GM23338 (cell line): ENCODE results near the gene PARD3. TPM values are rescaled to one million over a fixed set of nuclear protein-coding genes. Genes with fewer than 3 reads are reported as not detected.

ENCODE experiments used
- ATAC-seq: fragments of 200-7000 bp; cut with Tn5 transposase; 3 replicates; pipeline ENCODE4 v1.9.1; 2020
- DNase-seq: peaks from one replicate; pipeline ENCODE4 v3.0.0-alpha.2; 2015; ENCODE audit warnings: low spot score
- H2AFZ ChIP-seq: fragments of 200-600 bp; sonication (generic); 2 replicates; pipeline ENCODE4 v1.8.0; 2016; ENCODE audit warnings: antibody characterized with exemption, mild to moderate bottlenecking, moderate library complexity
- H3F3A ChIP-seq: fragments of 200-600 bp; sonication (generic); replicated peaks from 2 replicates; pipeline ENCODE4 v1.8.0; 2017; ENCODE audit warnings: antibody characterized with exemption, mixed run types, low read depth
- H3K27ac ChIP-seq: fragments of 200-600 bp; sonication (generic); 2 replicates; pipeline ENCODE4 v1.6.1; 2016; ENCODE audit warnings: low read depth
- H3K27me3 ChIP-seq: fragments of 200-600 bp; sonication (generic); 2 replicates; pipeline ENCODE4 v1.8.0; 2016; ENCODE audit warnings: mild to moderate bottlenecking, mixed run types, moderate library complexity; ENCODE audit not compliant: insufficient read depth
- H3K36me3 ChIP-seq: fragments of 200-600 bp; sonication (generic); 2 replicates; pipeline ENCODE4 v1.8.0; 2016; ENCODE audit warnings: mild to moderate bottlenecking; ENCODE audit not compliant: insufficient read depth
- H3K4me1 ChIP-seq: fragments of 200-600 bp; sonication (generic); 2 replicates; pipeline ENCODE4 v1.8.0; 2016; ENCODE audit warnings: mild to moderate bottlenecking, moderate library complexity; ENCODE audit not compliant: insufficient read depth
- H3K4me2 ChIP-seq: fragments of 200-600 bp; sonication (generic); 2 replicates; pipeline ENCODE4 v1.7.1; 2017; ENCODE audit warnings: mixed run types
- H3K4me3 ChIP-seq: fragments of 200-600 bp; sonication (generic); 2 replicates; pipeline ENCODE4 v1.6.1; 2016; ENCODE audit warnings: mixed run types
- H3K79me2 ChIP-seq: fragments of 200-600 bp; sonication (generic); replicated peaks from 2 replicates; pipeline ENCODE4 v1.8.0; 2017; ENCODE audit warnings: mild to moderate bottlenecking; ENCODE audit not compliant: insufficient read depth
- H3K9me2 ChIP-seq: fragments of 200-600 bp; sonication (generic); 2 replicates; pipeline ENCODE4 v1.8.0; 2017; ENCODE audit not compliant: insufficient read depth
- H4K20me1 ChIP-seq: fragments of 200-600 bp; sonication (generic); replicated peaks from 2 replicates; pipeline ENCODE4 v1.8.0; 2017; ENCODE audit warnings: mild to moderate bottlenecking; ENCODE audit not compliant: insufficient read depth
- H3K27ac Mint-ChIP-seq: 2 replicates; pipeline ENCODE4 v1.8.0; 2020; ENCODE audit warnings: inconsistent platforms, mild to moderate bottlenecking, moderate library complexity, mixed read lengths
- H3K27me3 Mint-ChIP-seq: 3 replicates; pipeline ENCODE4 v1.8.0; 2022; ENCODE audit warnings: low read depth, mild to moderate bottlenecking, moderate library complexity, mixed read lengths, inconsistent platforms; ENCODE audit not compliant: insufficient read depth, poor library complexity
- H3K36me3 Mint-ChIP-seq: 3 replicates; pipeline ENCODE4 v1.8.0; 2021; ENCODE audit warnings: low read depth, mild to moderate bottlenecking, inconsistent platforms, moderate library complexity, mixed read lengths
- H3K4me1 Mint-ChIP-seq: 3 replicates; pipeline ENCODE4 v1.8.0; 2020; ENCODE audit warnings: mild to moderate bottlenecking, inconsistent platforms, mixed read lengths
- H3K4me3 Mint-ChIP-seq: 3 replicates; pipeline ENCODE4 v1.8.0; 2021; ENCODE audit warnings: moderate library complexity, mild to moderate bottlenecking, inconsistent platforms, mixed read lengths
- H3K9me3 Mint-ChIP-seq: 3 replicates; pipeline ENCODE4 v1.8.0; 2020; ENCODE audit warnings: moderate library complexity, mild to moderate bottlenecking, inconsistent platforms, mixed read lengths
- CREB1 ChIP-seq: fragments of 250-450 bp; sonication (Bioruptor Pico); IDR thresholded peaks from 2 replicates; pipeline ENCODE4 v1.5.0; 2020; ENCODE audit warnings: low read depth, mild to moderate bottlenecking, moderate library complexity
- EZH2 ChIP-seq: fragments of 200-600 bp; sonication (generic); IDR thresholded peaks from one replicate; pipeline ENCODE4 v1.8.0; 2017; ENCODE audit warnings: antibody characterized with exemption, mild to moderate bottlenecking, low read depth; ENCODE audit not compliant: unreplicated experiment
- EZH2phosphoT487 ChIP-seq: fragments of 200-600 bp; sonication (generic); IDR thresholded peaks from one replicate; pipeline ENCODE4 v1.8.1; 2018; ENCODE audit warnings: antibody characterized with exemption; ENCODE audit not compliant: unreplicated experiment
- JUNB ChIP-seq: IDR thresholded peaks from one replicate; pipeline ENCODE4 v1.6.1; 2016; ENCODE audit warnings: antibody characterized with exemption; ENCODE audit not compliant: unreplicated experiment
- NANOG ChIP-seq: IDR thresholded peaks from 2 replicates; pipeline ENCODE4 v1.6.1; 2016; ENCODE audit warnings: antibody characterized with exemption, borderline replicate concordance
- POLR2AphosphoS5 ChIP-seq: IDR thresholded peaks from 2 replicates; pipeline ENCODE4 v1.6.1; 2016; ENCODE audit warnings: antibody characterized with exemption, low read depth
- STAT1 ChIP-seq: IDR thresholded peaks from one replicate; pipeline ENCODE4 v1.6.1; 2016; ENCODE audit warnings: antibody characterized with exemption; ENCODE audit not compliant: unreplicated experiment
- ZNF114 ChIP-seq: fragments of 250-450 bp; sonication (Bioruptor Pico); IDR thresholded peaks from 2 replicates; pipeline ENCODE4 v1.5.0; 2020; ENCODE audit warnings: mild to moderate bottlenecking, moderate library complexity
- ZNF331 ChIP-seq: fragments of 250-450 bp; sonication (Bioruptor Pico); IDR thresholded peaks from 2 replicates; pipeline ENCODE4 v1.5.0; 2020; ENCODE audit warnings: low read depth, mild to moderate bottlenecking, moderate library complexity
- polyA plus RNA-seq: library from polyadenylated mRNA; unstranded; fragments of >200 nt; fragmentation: Nextera tagmentation; extraction: Ambion mirVana; gene quantifications from 2 replicates; pipeline ENCODE4 v1.2.1, GENCODE V29; 2016
- total RNA-seq: library from RNA; depleted of rRNA; stranded (reverse); fragments of >200 nt; shearing (Covaris generic); gene quantifications from 2 replicates; pipeline ENCODE4 v1.2.3, GENCODE V29; 2014
- TF ChIP-seq, protein P1 (sequence below): fragments of 250-450 bp; sonication (Bioruptor Pico); IDR thresholded peaks from 2 replicates; pipeline ENCODE4 v1.5.0; 2020; ENCODE audit warnings: mild to moderate bottlenecking, moderate library complexity
- TF ChIP-seq, protein P2 (sequence below), 2 experiments: fragments of 200-600 bp in 1 of 2; sonication (generic) in 1 of 2; conservative IDR thresholded peaks; 2 replicates each; pipeline versions ENCODE4 v1.5.1 to v1.6.1; 2016 to 2017; ENCODE audit warnings: antibody characterized with exemption in 2 of 2, low read depth in 2 of 2, mild to moderate bottlenecking in 2 of 2, moderate library complexity in 1 of 2
- TF ChIP-seq, protein P3 (sequence below): IDR thresholded peaks from one replicate; pipeline ENCODE4 v1.6.1; 2018; ENCODE audit warnings: antibody characterized with exemption; ENCODE audit not compliant: unreplicated experiment
- TF ChIP-seq, protein P4 (sequence below): IDR thresholded peaks from 2 replicates; pipeline ENCODE4 v1.6.1; 2016; ENCODE audit warnings: antibody characterized with exemption

PARD3 gene
- total and polyA plus RNA-seq, 2 experiments from 2014 or later, result 30.2 to 51.4 TPM

DNA sequence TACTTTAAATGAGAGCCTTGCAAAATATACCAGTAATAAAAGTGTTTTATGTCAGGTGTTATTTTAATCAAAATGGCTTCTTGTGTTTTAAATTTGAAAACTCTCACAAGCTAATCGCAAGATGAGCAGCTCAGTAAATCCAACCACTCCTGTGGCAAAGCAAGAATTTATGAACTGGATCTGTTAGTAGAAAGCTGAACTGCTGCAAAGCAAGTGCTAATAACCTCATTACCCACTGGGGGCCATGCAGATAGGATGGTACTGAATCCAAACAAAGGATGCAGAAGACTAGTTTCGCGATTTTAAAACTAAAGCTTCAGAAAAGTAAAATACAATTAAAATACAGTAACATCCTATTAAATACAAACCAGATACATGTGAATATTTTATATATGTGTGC lies 468.0 kb downstream of the PARD3 start:
- Histone ChIP-seq H2AFZ (no peak overlapping the region), H4K20me1 (no peaks in the 10 kb centered on the region), H3K79me2 (no peaks in the 10 kb centered on the region), H3K4me1 (peaks cover 15% of the 10 kb centered on the region; the same call in 1 of the 2 replicates), H3K4me2 (no peak overlapping the region), H3K36me3 (no peaks in the 10 kb centered on the region), H3K4me3 (no peak overlapping the region), H3K27me3 (no peaks in the 10 kb centered on the region), H3K27ac (no peak overlapping the region), H3F3A (no peaks in the 10 kb centered on the region), H3K9me2 (no peaks in the 10 kb centered on the region)
- ATAC-seq (no peak), DNase-seq (no peak)
- no peaks in the 10 kb centered on the region for H3K27me3 Mint-ChIP-seq
- no peak for TF ChIP-seq POLR2AphosphoS5
- TF ChIP-seq CREB1, result no peak
- TF ChIP-seq EZH2phosphoT487, result no peak
- TF ChIP-seq, protein P1, sequence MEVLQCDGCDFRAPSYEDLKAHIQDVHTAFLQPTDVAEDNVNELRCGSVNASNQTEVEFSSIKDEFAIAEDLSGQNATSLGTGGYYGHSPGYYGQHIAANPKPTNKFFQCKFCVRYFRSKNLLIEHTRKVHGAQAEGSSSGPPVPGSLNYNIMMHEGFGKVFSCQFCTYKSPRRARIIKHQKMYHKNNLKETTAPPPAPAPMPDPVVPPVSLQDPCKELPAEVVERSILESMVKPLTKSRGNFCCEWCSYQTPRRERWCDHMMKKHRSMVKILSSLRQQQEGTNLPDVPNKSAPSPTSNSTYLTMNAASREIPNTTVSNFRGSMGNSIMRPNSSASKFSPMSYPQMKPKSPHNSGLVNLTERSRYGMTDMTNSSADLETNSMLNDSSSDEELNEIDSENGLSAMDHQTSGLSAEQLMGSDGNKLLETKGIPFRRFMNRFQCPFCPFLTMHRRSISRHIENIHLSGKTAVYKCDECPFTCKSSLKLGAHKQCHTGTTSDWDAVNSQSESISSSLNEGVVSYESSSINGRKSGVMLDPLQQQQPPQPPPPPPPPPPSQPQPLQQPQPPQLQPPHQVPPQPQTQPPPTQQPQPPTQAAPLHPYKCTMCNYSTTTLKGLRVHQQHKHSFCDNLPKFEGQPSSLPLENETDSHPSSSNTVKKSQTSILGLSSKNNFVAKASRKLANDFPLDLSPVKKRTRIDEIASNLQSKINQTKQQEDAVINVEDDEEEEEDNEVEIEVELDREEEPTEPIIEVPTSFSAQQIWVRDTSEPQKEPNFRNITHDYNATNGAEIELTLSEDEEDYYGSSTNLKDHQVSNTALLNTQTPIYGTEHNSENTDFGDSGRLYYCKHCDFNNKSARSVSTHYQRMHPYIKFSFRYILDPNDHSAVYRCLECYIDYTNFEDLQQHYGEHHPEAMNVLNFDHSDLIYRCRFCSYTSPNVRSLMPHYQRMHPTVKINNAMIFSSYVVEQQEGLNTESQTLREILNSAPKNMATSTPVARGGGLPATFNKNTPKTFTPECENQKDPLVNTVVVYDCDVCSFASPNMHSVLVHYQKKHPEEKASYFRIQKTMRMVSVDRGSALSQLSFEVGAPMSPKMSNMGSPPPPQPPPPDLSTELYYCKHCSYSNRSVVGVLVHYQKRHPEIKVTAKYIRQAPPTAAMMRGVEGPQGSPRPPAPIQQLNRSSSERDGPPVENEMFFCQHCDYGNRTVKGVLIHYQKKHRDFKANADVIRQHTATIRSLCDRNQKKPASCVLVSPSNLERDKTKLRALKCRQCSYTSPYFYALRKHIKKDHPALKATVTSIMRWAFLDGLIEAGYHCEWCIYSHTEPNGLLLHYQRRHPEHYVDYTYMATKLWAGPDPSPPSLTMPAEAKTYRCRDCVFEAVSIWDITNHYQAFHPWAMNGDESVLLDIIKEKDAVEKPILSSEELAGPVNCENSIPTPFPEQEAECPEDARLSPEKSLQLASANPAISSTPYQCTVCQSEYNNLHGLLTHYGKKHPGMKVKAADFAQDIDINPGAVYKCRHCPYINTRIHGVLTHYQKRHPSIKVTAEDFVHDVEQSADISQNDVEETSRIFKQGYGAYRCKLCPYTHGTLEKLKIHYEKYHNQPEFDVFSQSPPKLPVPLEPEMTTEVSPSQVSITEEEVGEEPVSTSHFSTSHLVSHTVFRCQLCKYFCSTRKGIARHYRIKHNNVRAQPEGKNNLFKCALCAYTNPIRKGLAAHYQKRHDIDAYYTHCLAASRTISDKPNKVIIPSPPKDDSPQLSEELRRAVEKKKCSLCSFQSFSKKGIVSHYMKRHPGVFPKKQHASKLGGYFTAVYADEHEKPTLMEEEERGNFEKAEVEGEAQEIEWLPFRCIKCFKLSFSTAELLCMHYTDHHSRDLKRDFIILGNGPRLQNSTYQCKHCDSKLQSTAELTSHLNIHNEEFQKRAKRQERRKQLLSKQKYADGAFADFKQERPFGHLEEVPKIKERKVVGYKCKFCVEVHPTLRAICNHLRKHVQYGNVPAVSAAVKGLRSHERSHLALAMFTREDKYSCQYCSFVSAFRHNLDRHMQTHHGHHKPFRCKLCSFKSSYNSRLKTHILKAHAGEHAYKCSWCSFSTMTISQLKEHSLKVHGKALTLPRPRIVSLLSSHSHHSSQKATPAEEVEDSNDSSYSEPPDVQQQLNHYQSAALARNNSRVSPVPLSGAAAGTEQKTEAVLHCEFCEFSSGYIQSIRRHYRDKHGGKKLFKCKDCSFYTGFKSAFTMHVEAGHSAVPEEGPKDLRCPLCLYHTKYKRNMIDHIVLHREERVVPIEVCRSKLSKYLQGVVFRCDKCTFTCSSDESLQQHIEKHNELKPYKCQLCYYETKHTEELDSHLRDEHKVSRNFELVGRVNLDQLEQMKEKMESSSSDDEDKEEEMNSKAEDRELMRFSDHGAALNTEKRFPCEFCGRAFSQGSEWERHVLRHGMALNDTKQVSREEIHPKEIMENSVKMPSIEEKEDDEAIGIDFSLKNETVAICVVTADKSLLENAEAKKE (CRISPR knock-in tag), result no peak
- no peak for TF ChIP-seq ZNF114 (CRISPR knock-in tag)
- TF ChIP-seq EZH2, result no peak
- TF ChIP-seq, protein P2, sequence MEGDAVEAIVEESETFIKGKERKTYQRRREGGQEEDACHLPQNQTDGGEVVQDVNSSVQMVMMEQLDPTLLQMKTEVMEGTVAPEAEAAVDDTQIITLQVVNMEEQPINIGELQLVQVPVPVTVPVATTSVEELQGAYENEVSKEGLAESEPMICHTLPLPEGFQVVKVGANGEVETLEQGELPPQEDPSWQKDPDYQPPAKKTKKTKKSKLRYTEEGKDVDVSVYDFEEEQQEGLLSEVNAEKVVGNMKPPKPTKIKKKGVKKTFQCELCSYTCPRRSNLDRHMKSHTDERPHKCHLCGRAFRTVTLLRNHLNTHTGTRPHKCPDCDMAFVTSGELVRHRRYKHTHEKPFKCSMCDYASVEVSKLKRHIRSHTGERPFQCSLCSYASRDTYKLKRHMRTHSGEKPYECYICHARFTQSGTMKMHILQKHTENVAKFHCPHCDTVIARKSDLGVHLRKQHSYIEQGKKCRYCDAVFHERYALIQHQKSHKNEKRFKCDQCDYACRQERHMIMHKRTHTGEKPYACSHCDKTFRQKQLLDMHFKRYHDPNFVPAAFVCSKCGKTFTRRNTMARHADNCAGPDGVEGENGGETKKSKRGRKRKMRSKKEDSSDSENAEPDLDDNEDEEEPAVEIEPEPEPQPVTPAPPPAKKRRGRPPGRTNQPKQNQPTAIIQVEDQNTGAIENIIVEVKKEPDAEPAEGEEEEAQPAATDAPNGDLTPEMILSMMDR (conservative IDR thresholded peaks at IDR 0.05; ENCODE audit: low read depth in 2 of 2), result no peak
- no peak for TF ChIP-seq NANOG
- no peak for TF ChIP-seq ZNF331 (CRISPR knock-in tag)
- TF ChIP-seq, protein P3, sequence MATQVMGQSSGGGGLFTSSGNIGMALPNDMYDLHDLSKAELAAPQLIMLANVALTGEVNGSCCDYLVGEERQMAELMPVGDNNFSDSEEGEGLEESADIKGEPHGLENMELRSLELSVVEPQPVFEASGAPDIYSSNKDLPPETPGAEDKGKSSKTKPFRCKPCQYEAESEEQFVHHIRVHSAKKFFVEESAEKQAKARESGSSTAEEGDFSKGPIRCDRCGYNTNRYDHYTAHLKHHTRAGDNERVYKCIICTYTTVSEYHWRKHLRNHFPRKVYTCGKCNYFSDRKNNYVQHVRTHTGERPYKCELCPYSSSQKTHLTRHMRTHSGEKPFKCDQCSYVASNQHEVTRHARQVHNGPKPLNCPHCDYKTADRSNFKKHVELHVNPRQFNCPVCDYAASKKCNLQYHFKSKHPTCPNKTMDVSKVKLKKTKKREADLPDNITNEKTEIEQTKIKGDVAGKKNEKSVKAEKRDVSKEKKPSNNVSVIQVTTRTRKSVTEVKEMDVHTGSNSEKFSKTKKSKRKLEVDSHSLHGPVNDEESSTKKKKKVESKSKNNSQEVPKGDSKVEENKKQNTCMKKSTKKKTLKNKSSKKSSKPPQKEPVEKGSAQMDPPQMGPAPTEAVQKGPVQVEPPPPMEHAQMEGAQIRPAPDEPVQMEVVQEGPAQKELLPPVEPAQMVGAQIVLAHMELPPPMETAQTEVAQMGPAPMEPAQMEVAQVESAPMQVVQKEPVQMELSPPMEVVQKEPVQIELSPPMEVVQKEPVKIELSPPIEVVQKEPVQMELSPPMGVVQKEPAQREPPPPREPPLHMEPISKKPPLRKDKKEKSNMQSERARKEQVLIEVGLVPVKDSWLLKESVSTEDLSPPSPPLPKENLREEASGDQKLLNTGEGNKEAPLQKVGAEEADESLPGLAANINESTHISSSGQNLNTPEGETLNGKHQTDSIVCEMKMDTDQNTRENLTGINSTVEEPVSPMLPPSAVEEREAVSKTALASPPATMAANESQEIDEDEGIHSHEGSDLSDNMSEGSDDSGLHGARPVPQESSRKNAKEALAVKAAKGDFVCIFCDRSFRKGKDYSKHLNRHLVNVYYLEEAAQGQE, result no peak
- TF ChIP-seq JUNB, result no peak
- TF ChIP-seq, protein P4, sequence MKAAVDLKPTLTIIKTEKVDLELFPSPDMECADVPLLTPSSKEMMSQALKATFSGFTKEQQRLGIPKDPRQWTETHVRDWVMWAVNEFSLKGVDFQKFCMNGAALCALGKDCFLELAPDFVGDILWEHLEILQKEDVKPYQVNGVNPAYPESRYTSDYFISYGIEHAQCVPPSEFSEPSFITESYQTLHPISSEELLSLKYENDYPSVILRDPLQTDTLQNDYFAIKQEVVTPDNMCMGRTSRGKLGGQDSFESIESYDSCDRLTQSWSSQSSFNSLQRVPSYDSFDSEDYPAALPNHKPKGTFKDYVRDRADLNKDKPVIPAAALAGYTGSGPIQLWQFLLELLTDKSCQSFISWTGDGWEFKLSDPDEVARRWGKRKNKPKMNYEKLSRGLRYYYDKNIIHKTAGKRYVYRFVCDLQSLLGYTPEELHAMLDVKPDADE, result no peak
- TF ChIP-seq STAT1, result no peak
- peaks cover 29% of the 10 kb centered on the region; the same call in 2 of the 3 replicates for H3K36me3 Mint-ChIP-seq
- no peak overlapping the region for H3K27ac Mint-ChIP-seq
- H3K4me1 Mint-ChIP-seq, result peaks cover 26% of the 10 kb centered on the region
- no peak overlapping the region for H3K4me3 Mint-ChIP-seq
- H3K9me3 Mint-ChIP-seq, result peaks cover 2% of the 10 kb centered on the region; the same call in 2 of the 3 replicates
